DOHH2 (cell line): ENCODE results near the gene ZNF747.

ENCODE experiments used
- CTCF ChIP-seq: fragments of 200-600 bp; sonication (generic); IDR thresholded peaks from one replicate; pipeline ENCODE4 v1.5.1; 2014; ENCODE audit warnings: antibody characterized with exemption, mild to moderate bottlenecking, low read depth, low read length; ENCODE audit not compliant: poor library complexity, severe bottlenecking
- EZH2phosphoT487 ChIP-seq: fragments of 200-600 bp; sonication (generic); IDR thresholded peaks from 2 replicates; pipeline ENCODE4 v1.6.1; 2017; ENCODE audit warnings: borderline replicate concordance, mild to moderate bottlenecking, antibody characterized with exemption, low read length, moderate library complexity, mixed read lengths

GRCh38 chr16:30551781-30552180, 17.1 kb upstream of the ZNF747 start:
- TF ChIP-seq CTCF (no peak), EZH2phosphoT487 (no peak)
